HG03159 (cell line): ENCODE results near the gene KDM5C.
"Not testable (repeated sequence)": the region's sequence is repeated elsewhere in the genome, so short reads cannot be mapped to it uniquely, and the experiment has no call there.

Source experiments
- ATAC-seq: cut with Tn5 transposase; IDR thresholded peaks from one replicate; pipeline ENCODE4 v1.9.1; 2021; ENCODE audit warnings: mild to moderate bottlenecking, moderate library complexity; ENCODE audit not compliant: unreplicated experiment

Gene KDM5C

DNA sequence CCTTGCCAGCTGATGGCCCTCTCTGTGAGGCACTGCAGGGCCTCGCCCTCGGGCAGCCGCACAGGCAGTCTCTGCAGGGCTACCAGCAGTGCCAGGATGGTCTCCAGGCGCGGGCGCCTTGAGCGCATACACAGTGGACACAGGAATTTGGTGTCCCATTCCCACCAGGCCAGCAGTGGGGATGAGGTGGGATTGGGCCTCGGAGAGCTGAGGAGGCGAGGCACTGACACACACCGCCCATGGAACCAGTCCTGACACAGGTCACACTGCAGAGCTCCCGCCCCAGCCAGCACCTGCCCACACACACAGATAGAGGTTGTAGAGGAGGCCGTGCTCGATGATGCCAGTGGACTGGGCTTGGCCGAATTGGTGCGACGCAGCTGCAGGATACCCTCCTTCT lies 30.7 kb downstream of the KDM5C start:
- no peak for ATAC-seq

DNA sequence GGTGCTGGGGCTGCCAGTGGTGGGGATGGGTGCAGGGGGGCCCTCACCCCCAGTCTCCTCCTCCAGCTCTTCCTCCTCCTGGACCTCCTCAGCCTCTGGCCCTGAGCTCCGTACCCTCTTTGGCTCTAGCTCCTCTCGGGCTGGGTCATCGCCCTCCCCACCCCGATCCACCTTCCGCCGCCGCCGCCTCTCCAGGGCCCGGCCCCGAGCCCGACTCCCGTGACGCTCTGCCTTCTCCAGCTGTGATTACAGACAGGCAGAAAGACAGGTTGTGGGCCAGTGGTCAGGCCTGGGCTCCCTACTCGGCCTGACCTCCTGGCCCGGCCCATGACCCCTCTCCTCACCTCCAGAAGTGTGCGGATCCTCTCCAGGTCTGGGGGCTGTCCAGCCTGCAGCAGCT lies 31.9 kb downstream of the KDM5C start:
- no peak for ATAC-seq

GRCh38 chrX:53190363-53190960 lies 34.5 kb downstream of the KDM5C start:
- ATAC-seq: no peak

- ATAC-seq: peak; percentile 81
Observed at GRCh38 chrX:53188763-53189162, 36.2 kb downstream of the KDM5C start.

DNA sequence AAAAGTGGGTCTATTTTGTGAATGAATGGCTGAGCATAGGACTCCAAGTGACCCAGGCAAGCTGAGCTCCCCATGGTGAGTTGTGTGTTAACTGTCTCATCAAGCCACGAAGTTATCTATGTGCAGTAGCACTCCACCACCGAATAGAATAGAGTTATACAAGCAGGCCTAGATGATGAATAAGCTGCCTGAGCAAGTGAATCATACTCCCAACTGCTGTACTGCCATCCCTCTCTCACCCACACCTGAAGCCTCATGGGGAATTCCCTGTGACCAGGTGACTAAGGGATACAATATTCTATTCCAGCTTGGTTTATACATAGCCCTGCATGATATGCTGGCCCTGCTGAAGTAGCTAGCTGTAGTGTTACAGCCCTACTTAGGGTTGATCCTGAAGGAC lies 38.7 kb downstream of the KDM5C start:
- no peak for ATAC-seq

DNA sequence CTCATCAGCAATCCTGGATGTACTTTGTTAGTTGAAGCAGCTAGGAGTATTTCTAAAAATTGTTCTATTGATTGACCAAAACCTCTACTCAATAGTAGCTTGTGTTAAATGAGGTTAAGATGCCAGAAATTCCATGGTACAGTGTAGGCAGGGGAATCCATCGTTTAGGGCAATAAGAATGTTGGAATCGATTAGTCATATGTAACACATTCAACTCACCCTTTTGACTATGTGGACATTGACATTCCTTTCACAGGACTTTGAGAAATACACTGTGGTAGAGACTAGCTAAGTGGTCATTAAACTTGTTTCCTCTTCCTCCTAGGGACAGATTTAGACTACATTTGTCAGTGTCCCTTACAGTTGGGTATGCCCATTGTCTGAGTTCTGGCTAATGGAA lies 40.2 kb downstream of the KDM5C start:
- no peak for ATAC-seq

GRCh38 chrX:53171356-53171755 lies 53.7 kb downstream of the KDM5C start:
- ATAC-seq: no peak

DNA sequence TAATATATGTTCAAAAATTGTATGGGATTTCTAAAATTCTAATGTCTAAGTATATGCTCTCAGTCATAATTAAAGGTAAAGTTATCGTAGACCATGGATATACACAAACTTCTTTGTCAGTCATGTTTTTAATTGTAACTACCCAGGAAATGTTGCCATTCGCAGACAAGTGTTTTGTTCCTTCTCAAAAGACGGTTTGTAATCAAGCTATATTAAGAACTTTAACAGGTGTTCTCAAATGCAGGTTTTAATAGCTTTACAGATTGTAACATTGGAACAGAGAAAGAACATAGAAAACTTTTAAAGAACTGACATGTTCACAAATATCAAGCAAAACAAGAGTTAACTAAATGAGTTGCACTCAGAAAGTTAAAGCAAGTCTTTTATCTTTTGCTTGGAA lies 58.9 kb downstream of the KDM5C start:
- ATAC-seq: no peak

GRCh38 chrX:53164566-53164965 lies 60.4 kb downstream of the KDM5C start:
- ATAC-seq: not testable (repeated sequence)

GRCh38 chrX:53163436-53163835 lies 61.6 kb downstream of the KDM5C start:
- ATAC-seq: no peak

- ATAC-seq: no peak
Observed at GRCh38 chrX:53160297-53160983, 64.6 kb downstream of the KDM5C start.

- no peak for ATAC-seq
Observed at GRCh38 chrX:53159184-53159583, 65.8 kb downstream of the KDM5C start.

- ATAC-seq: no peak
Observed at GRCh38 chrX:53156207-53156596, 68.8 kb downstream of the KDM5C start.

GRCh38 chrX:53155512-53156206 lies 69.3 kb downstream of the KDM5C start:
- ATAC-seq: no peak

- ATAC-seq: no peak
Observed at GRCh38 chrX:53153581-53153980, 71.4 kb downstream of the KDM5C start.
